Ascending aorta (tissue), 2 donors: ENCODE measurements around the gene STK24. TPM values are rescaled to one million over a fixed set of nuclear protein-coding genes. Genes with fewer than 3 reads are reported as not detected.

Source experiments
- DNase-seq, 2 donors: peaks; one replicate each; pipeline ENCODE4 v3.0.0-alpha.2; 2019; ENCODE audit warnings: low spot score in 2 of 2
- H3K27ac ChIP-seq, 2 donors: fragments of 200-600 bp; sonication (generic); one replicate each; pipeline ENCODE4 v1.5.1; 2016 to 2017; ENCODE audit warnings: mild to moderate bottlenecking in 1 of 2
- H3K27me3 ChIP-seq: fragments of 200-600 bp; sonication (generic); one replicate; pipeline ENCODE4 v1.5.1; 2017
- H3K36me3 ChIP-seq, 2 donors: fragments of 200-600 bp; sonication (generic); one replicate each; pipeline ENCODE4 v1.5.1; 2016
- H3K4me1 ChIP-seq, 2 donors: fragments of 200-600 bp; sonication (generic); one replicate each; pipeline ENCODE4 v1.5.1; 2016 to 2017; ENCODE audit warnings: mild to moderate bottlenecking in 1 of 2
- H3K4me3 ChIP-seq, 2 donors: fragments of 200-600 bp; sonication (generic); one replicate each; pipeline ENCODE4 v1.5.1; 2016 to 2017; ENCODE audit warnings: mild to moderate bottlenecking in 1 of 2
- H3K9me3 ChIP-seq, 2 donors: fragments of 200-600 bp; sonication (generic); one replicate each; pipeline ENCODE4 v1.5.1; 2016
- intact Hi-C: fragments of 100-400 bp; cut with DNase I; formaldehyde crosslinking; loops from one replicate; pipeline ENCODE4 v1.15.1; 2023
- total RNA-seq: library from RNA; depleted of rRNA; stranded (reverse); fragments of >200 nt; gene quantifications from one replicate; pipeline ENCODE4 v1.1.0, GENCODE V29; 2016
- TF ChIP-seq, protein P1 (sequence below), 3 experiments: fragments of 200-600 bp in 2 of 3; fragments of 450-650 bp in 1 of 3; sonication (generic) in 2 of 3; IDR thresholded peaks; one replicate each; pipeline ENCODE4 v1.5.1; 2016 to 2019; ENCODE audit warnings: antibody characterized with exemption in 3 of 3, mild to moderate bottlenecking in 1 of 3, moderate library complexity in 1 of 3

Gene STK24
- total RNA-seq, 1 donor from 2014 or later = 35.4 TPM

DNA sequence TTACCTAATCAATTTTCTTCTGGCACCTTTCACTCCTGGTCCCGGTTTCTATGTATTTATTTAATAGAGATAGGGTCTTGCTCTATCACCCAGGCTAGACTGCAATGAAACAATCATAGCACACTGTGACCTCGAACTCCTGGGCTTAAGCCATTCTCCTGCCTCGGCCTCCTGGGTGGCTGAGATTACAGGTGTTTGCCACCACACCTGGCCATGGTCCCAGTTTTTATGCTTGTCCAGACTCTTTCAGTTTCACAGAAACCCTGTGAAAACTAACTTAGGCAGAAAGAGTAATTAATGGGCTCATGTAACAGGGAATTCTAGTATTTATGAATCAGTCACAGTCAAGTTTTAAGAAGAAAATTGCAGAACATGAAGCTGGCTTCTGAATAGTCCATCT, 9.0 kb upstream of the STK24 start:
- H3K4me3 ChIP-seq = no peak overlapping the region
- no peak overlapping the region for H3K27ac ChIP-seq
- intact Hi-C loops = no loop called here
- H3K4me1 ChIP-seq = peaks cover 0 to 11% of the 10 kb centered on the region in 2 donors
- no peaks in the 10 kb centered on the region for H3K9me3 ChIP-seq
- H3K36me3 ChIP-seq = no peaks in the 10 kb centered on the region
- no peak for DNase-seq
- TF ChIP-seq, protein P1, sequence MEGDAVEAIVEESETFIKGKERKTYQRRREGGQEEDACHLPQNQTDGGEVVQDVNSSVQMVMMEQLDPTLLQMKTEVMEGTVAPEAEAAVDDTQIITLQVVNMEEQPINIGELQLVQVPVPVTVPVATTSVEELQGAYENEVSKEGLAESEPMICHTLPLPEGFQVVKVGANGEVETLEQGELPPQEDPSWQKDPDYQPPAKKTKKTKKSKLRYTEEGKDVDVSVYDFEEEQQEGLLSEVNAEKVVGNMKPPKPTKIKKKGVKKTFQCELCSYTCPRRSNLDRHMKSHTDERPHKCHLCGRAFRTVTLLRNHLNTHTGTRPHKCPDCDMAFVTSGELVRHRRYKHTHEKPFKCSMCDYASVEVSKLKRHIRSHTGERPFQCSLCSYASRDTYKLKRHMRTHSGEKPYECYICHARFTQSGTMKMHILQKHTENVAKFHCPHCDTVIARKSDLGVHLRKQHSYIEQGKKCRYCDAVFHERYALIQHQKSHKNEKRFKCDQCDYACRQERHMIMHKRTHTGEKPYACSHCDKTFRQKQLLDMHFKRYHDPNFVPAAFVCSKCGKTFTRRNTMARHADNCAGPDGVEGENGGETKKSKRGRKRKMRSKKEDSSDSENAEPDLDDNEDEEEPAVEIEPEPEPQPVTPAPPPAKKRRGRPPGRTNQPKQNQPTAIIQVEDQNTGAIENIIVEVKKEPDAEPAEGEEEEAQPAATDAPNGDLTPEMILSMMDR (IDR thresholded peaks at IDR 0.05) = no peak
- H3K27me3 ChIP-seq = no peaks in the 10 kb centered on the region

- H3K4me1 ChIP-seq = peaks cover 0 to 11% of the 10 kb centered on the region in 2 donors
- H3K4me3 ChIP-seq = no peak overlapping the region
- no peaks in the 10 kb centered on the region for H3K27me3 ChIP-seq
- H3K9me3 ChIP-seq = no peaks in the 10 kb centered on the region
- intact Hi-C loops = no loop called here
- no peaks in the 10 kb centered on the region for H3K36me3 ChIP-seq
- H3K27ac ChIP-seq = peak overlapping the region in 1 of 2 donors; percentile 24
- TF ChIP-seq, protein P1 (IDR thresholded peaks at IDR 0.05) = no peak
- DNase-seq = no peak
Measured at GRCh38 chr13:98585398-98585754, 8.5 kb upstream of the STK24 start.

DNA sequence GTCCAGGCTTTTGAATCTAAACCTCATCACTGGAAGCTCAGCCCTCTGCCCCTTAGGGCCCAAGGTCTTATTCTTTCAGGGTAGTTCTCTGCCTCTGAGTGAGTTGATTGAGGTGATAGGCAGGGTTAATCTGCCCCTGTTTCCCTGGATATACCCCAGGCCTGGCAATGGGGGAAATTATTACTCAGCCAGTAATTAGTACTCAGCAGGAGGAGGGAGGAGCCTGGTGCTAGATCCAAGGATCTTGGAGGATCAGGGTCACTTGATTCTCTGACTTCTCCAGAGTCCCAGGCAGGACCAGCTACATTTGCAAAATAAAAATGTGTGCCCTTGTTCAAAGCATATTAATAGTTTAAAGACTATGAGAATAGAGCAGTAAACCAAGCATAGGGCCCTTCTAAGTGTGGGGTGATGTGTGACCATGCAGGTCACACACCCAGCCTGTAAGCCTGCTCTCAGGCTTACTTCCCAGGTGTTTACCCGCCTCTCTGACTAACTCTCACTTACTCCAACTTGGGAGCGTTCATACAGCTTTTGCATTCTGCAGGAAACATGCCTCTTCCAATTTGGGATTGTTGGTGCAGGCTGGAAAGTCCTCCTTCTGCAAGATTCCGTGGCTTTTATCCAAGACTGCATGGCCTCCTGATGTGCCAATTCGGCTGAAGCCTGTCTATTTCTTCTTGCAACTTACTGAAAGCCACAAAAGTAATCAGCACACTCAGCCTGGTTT, 7.9 kb upstream of the STK24 start:
- Histone ChIP-seq H3K27ac (peak overlapping the region; percentile 2 to 24), H3K36me3 (no peaks in the 10 kb centered on the region), H3K4me1 (peaks cover 0 to 11% of the 10 kb centered on the region in 2 donors), H3K9me3 (no peaks in the 10 kb centered on the region), H3K4me3 (no peak overlapping the region), H3K27me3 (no peaks in the 10 kb centered on the region)
- TF ChIP-seq, protein P1 (IDR thresholded peaks at IDR 0.05) = no peak
- intact Hi-C loops = no loop called here
- no peak for DNase-seq

DNA sequence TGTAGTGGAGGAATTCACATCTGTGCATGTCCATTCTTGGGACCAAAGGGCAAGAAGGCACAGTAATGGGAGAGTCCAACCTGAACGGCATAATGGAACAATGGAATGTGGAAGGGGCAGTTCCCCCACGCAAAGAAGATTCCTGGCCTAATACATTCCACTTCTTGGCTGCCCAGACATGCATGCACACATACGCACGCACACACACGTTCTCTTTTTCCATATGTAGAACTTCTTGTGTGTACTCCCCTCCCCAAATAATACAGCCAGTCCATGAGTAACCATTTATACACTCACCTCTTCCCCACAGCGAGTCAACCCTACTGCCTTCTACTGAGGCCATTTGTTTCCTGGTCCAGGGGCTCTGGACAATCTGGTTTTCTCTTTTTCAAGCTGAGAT, 6.0 kb upstream of the STK24 start:
- Histone ChIP-seq H3K4me1 (peaks cover 0 to 11% of the 10 kb centered on the region in 2 donors), H3K9me3 (no peaks in the 10 kb centered on the region), H3K27me3 (no peaks in the 10 kb centered on the region), H3K36me3 (no peaks in the 10 kb centered on the region), H3K27ac (no peak overlapping the region), H3K4me3 (no peak overlapping the region)
- TF ChIP-seq, protein P1 (IDR thresholded peaks at IDR 0.05) = no peak
- intact Hi-C loops = no loop called here
- no peak for DNase-seq

DNA sequence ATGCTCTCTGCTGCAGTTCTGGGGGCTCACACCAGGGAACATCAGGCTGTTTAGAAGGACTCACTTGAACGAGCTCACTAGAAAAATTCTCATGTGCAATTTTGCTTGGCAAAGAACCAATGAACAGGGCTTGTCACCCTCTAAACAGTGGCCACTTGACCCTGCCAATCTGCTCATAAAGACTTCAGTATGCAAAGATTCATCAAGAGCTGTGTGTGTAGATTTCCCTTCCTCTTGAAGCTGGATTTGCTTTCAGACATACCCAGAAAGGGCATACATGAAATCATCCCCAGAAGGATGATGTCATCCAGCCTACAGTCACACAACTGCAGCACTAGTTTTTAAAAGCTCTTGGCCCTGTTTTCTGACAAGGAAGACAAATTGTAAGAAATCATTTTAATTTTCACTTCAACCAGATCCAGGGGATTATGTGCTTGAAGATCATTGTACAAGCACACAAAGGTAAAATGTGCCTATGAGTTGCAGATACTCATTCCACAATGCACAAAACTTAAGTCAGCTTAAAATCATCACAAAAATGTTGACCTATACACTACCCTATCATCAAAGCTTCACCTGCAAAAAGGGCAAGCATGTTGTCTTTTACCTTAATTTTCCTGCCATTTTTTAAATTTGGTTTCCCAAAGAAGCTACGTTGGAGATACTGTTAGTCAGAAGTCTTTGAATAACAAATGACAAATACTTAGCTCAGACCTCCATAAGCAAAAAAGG, 5.2 kb upstream of the STK24 start:
- TF ChIP-seq, protein P1 (IDR thresholded peaks at IDR 0.05) = no peak
- no peak for DNase-seq
- Histone ChIP-seq H3K9me3 (no peaks in the 10 kb centered on the region), H3K4me3 (no peak overlapping the region), H3K27me3 (no peaks in the 10 kb centered on the region), H3K4me1 (peaks cover 0 to 11% of the 10 kb centered on the region in 2 donors), H3K36me3 (no peaks in the 10 kb centered on the region), H3K27ac (peak overlapping the region; percentile 27 to 34)
- intact Hi-C loops = no loop called here
